HG03442 (cell line): ENCODE data around the gene LRRC45.

ENCODE experiments used
- ATAC-seq: cut with Tn5 transposase; IDR thresholded peaks from one replicate; pipeline ENCODE4 v1.9.1; 2021; ENCODE audit warnings: mild to moderate bottlenecking, moderate library complexity; ENCODE audit not compliant: unreplicated experiment

The LRRC45 gene

DNA sequence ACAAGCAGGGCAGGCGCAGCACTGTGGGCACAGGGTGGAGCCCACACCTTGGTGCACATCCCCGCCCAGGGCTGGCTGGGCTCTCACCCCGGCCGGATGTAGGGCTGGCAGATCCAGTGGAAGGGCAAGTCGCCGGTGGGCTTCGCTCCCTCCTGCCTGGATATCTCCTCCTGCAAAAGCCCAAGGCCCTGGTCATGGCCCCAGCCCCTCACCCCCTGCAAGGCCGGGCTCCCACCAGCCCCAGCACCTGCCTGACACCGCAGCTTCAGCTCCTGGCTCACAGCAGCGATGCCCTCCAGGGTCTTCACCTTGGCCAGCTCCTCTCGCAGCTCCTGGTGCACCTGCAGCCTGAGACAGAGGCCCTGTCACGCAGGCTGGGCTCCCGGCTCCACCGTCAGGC lies 37.5 kb downstream of the LRRC45 start:
- ATAC-seq = no peak

DNA sequence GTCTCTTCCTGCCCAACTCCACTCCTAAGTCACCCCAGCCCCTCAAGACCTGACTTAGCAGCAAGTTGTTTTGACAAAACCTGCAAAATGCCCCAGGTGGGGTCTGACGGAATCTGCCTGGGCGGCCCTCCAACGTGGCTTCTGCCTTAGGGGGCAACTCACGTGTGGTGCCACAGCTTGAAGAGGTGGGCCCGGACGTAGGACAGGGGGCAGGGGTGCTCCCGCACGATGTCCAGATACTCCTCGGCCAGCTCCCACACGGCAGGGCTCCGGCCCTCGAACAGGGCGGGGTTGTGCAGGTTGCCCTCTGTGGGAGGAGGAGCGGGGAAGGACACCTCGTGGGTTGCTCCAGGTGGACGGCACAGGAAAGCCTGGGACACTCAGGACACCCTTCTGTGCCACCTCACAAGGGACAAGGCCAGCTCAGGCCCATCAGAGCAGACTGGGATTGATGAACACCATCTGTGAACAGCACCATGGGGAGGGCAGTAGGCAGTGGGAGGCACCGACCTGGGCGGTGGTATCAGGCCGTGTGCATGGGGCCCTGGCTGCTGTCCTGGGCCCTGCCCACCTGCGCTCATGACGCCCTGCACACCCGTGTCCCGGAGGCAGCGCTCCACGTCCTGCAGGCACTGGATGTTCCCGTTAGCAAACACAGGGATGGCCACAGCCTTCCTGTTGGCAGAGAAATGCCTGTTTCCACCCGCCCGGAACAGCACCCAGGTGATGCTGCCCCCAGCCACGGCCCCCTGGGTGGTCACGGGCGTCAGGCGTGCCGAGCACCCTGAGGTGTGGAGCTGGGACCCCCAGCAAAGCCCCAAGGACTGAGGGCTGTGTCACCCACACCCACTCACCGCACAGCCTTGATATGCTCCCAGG lies 38.2 kb downstream of the LRRC45 start:
- ATAC-seq = no peak

DNA sequence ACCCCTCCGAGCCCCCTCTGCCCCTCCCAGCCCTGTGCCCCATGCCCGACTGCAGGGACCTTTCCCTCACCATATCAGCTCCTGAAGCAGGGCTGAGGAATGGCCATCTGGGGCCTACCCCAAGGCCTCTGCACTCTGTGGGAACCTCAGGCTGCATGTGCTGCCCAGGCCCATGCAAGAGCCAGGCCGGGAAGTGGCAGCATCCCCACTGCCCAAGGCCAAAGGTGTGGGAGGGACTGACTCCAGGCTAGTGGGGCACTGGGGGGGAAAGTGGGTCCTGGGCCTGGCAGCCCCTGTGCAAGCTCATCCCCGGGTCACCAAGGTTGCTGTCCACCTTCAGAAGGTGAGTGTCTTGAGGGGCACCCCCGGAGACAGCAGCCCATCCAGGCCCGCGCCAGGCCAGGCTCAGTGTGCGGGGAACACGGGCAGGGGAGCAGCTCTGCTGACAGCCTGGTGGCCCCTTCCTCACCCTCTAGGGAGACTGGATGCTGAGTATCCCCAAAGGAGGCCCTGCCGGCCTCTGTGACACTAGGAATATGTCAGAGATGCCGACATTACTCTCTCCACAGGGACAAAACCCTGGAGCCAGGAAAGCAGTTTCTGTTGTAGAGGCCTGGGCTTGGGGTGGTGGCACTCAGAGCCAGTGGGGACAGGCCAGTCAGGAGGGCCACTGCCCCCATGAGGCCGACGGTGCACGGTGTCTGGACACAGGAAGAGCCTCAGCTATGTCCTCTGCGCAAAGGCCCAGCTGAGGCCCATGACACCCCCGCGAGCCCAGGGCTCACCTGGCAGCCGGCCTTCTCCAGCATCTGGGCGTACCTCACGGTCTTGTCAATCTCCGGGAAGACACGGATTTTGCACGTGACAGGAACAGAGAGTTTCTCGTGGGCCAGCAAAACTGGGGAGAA lies 39.2 kb downstream of the LRRC45 start:
- ATAC-seq = no peak

DNA sequence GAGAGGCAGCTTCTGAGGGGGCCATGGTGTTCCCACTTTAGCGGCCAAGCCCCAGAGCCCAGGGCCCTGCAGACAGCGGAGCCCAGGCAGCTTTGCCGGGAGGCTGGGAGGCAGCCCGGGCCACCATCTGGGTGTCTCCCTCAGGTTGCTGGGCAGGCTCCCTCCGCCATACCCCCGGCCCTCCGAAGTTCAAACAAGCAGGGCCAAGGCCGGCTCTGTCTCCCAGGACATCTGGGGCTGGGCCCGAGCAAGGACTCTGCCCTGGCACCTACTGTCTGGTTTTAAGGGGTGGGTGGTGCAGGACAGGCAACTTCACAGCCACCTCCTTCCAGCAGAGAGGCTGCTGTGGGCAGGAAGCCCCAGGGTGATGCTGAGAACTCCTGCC lies 39.9 kb downstream of the LRRC45 start:
- no peak for ATAC-seq

DNA sequence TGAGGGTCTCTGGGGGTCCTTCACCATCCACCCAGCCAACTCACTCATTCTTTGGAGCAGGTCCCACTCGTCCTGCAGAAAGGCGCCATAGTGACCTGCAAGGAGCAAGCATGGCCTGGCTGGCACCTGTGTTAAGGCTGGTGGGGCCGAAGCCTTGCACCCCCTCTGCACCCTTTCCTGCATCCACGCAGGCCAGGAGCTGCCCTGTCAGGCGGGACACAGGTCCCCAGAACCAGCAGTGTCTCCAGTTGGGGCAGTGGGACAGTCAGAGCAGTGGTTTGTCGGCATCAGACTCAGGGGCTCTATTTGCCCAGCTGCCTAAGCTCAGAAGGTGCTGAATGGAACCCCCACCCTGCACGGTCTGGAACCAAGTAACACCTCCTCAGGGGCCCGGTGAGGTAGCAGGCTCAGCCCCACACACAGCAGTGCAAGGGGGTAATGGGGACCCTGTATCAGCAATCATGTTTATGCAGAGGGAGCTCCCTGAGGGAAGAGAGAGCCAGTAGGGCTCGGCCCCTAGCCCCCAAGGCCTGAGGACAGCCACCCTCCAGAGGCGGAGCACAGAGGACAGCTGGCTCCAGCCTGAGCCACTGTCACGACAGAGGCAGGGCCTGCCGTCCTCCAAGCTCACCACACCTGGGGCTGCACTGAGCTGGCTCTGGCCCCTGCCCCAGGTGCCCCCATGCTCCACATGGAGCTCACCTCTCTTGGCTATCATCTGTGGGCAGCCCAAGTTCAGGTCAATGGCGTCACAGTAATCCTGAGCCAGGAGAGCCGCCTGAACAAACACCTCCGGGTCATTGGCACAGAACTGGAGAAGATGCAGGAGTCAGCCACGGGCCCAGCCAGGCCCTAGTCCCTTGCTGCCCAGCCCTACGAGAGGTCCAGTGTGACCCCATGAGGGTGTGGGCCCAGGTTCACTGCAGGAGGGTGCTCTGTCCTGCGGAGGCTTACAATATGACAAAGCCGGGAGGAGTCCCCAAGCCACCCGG lies 40.6 kb downstream of the LRRC45 start:
- ATAC-seq = no peak

DNA sequence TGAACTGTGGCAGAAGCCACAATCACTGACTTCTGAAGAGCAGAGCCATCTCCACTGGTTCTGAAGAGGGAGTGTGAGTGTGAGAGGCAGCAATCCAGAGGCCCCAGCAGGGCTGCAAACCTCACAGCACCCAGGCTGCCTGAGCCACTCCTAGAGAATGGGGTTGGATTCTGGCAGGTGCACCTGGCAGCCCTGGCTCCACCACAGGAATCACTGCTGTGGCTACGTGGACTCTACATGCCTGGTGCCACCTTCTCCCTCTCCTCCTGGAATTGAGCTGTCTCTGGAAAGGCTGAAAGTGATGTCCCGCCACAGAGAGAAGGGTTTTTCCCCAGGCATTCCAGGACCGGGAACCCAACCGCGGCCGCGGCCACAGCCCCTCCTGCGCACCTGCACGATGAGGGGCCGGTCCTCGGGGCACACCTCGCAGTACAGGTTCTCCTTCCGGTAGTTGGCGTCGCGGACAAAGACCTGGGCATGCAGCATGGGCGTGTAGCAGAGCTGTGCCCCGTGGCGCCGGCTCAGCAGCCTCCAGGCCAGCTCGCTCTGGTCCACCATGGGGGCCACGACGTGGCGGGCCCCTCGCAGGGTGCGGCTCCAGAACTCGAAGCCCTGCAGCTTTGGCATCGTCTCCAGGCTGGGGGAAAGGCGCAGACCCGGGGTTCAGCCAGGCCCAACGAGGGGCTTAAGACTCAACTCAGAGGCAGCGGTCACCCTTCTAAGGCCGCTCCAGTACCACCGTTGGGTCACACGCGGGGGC lies 41.5 kb downstream of the LRRC45 start:
- ATAC-seq = no peak

DNA sequence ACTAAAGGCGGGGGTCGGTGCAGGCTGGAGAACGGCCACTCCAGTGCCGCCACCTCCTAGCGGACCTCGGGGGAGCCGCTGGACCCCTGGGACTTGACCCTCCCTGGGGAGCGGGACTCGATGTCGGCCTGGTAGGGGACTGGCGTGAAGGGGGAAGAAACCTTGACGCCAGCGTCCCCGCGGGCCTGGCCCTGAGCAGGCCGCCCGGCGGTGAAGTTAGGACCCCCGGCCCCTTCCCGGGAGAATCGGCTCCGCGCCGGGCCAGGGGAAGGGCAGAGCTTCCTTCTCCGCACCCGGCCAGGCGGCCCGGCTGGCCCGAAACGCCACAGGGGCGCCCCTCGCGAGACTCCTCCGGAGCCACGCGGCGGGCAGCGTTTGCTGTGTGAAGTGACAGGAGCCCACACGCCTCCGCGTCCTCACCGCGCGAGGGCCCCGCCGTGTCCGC lies 42.1 kb downstream of the LRRC45 start:
- no peak for ATAC-seq

DNA sequence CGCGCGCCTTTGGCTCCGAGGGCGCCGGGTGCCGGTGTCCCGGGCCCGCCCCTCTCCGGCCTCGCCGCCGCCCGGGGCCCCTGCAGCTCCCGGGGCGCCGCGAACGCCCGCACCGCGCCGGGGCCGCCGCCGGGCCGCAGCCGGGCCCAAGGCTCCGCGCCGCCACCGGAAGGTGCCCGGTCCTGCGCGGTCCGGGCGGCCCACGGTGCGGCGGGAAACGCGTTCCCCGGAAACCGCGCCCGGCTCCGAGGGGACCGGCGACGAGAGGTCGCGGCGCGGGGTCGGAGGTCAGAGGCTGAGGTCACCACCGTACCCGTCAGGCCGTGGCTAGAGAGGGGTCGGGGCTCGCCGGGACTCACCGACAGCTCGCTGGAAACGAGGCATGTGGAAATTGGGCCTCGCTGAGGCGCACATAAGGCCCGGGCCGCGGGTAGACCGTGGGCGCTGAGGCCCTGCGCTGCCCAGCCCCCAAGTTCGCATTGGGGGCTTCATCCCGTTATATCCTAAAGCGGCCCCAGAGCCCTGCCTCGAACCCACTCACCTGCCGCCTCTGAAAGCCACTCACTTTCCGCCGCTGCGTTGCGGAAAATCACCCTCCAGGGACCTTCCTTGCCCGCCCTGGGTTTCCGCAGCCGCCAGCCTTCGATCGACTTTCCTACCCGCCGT lies 42.7 kb downstream of the LRRC45 start, which contains the start of gene DUS1L:
Gene DUS1L, minus strand, starts transcription at position 167 of the 666 bp plus-strand sequence. CDS start 745 bp downstream, outside the sequence.
- ATAC-seq = peak; percentile 68

DNA sequence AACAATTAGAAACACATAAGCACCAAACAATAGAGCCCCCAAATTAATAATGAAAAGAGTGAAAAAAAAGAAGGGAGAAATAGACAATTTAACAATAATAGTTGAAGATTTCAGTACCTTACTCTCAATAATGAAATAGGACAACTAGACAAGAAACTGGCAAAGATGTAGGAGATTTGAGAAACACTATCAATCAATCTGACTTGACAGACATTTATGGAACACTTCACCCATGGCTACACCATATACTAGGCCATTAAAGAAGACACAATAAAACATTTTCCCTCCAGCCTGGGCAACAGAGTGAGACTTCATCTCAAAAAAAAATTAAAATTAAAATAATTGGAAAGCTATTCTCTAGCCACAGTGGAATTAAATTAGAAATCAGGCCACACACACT lies 47.5 kb downstream of the LRRC45 start:
- no peak for ATAC-seq

DNA sequence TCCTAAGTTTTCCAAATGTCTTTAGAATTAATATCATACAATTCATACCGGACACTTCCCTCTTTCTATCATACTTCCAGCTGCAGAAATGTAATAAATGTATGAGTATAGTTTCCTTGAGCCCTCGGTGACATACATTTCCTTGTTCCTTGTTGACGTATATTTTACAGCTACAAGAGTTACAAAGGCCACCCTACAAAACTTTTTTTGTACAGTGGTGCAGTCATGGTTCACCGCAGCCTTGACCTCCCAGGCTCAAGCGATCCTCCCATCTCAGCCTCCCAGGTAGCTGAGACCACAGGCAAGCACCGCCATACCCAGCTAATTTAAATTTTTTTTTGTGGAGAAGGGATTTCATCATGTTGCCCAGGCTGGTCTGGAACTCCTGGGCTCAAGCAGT lies 49.7 kb downstream of the LRRC45 start:
- ATAC-seq = no peak

DNA sequence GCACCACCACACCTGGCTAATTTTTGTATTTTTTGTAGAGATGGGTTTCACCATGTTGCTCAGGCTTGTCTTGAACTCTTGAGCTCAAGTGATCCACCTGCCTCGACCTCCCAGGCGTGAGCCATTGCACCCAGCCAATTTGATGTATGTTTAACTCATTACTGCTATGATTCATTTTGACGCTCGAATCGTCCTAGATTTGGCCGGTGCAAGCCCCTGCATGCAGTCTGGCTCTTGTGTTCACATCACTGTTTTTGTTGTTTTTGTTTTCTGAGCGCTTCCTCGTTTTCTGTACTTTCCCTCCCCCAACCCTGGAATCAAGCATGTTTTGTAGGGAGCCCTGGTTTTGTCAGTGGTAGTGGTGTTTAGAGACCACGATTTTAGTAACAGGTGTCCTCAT lies 50.3 kb downstream of the LRRC45 start:
- ATAC-seq = no peak

DNA sequence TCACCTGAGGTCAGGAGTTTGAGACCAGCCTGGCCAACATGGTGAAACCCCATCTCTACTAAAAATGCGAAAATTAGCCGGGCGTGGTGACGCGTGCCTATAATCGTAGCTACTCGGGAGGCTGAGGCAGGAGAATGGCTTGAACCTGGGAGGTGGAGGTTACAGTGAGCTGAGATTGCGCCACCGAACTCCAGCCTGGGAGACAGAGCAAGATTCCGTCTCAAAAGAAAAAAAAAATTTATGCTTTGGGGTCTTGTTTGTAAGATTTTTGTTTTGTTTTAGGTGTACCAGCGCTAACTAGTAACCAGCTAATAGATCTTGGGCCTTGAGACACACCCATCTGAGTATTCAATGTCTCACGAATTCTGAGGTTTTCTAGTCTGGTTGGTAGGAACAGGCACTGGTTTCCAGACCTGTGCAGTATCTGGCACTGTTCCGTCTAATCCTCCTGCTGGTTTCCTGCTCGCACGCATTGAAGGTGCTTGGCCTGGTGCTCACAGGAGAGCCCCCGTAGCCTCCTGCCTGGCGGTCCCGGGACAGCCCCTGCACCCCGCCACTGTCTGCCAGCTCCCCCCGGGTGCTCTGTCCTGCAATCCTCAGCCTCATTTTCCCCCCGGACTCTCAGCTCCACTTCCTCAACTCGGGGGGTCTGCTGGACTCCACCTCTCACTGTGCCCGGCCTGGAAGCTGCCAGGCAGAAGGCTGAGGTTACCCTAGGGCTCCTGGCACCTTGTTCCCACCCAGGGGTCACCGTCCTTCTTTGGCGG lies 53.1 kb downstream of the LRRC45 start:
- no peak for ATAC-seq

DNA sequence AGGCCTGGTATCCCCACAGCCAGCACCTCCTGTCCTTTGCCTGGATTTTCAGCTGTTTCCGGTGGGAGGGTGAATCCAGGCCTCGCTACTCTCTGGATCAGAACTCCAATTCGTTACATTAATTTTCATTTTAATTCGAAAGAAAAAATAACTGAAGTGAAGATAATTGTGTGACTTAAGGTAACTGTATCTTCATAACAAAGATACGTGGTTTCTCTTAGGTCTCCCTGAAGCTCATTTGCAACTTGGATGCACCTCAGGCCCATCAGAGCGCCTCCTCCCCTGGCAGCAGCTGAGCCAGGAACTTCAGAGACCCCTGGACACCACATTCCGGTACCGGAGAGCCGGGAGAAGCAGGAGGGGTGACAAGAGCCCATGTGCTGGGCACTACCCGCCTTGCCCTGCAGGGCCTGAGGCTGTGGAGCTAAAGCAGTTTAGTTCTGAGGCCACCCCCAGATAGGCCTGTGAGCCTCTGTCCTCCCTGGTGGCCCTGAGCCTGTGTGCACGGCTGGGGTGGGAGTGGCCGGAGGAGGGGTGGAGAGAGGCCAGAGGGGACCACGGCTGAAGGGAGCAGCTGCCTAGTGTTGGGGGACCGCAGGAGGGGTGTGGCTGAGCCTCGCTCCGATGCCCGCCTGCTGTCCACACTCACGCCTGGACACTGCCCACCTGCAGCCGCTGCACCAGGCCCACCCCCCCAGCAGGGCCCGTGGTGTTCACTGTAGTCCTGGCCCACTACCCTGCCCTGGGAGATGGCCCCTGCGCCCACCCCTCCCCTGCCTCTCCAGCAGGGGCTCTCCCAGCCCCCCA lies 53.9 kb downstream of the LRRC45 start:
- ATAC-seq = no peak

DNA sequence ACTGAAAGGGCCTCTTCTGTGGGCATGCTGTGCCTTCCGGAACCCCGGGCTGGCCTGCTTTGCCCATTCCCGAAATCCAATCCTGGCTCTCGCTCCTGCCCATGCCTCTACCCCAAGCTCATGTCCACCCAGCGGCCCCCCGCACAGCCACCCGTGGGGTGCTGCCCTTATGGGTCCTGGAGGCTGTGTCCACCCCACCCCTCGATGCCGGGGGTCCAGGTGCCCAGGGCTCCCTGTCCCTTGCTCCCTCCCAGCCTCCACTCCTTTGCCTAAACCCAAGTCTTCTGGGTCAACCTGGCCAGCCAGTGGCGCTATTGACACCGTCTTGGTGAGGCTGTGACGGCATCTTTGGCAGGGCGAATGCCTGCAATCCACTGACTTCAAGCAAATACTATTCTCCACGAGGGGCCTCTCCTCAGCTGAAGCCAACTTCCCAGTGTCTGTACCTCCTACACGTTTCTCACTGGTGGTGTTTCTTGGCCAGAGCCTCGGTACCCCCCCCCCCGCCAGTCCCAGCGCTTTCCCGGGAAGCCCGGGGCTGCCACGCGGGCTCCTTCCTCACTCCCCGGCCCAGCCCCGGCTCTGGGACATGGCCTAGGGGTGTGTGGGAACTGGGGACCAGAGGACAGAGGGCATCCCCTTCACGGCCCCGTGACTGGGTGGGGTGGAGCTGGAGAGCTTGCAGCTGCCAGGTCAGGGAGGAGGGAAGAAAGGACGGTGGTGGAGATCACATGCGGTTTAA lies 54.7 kb downstream of the LRRC45 start:
- no peak for ATAC-seq

DNA sequence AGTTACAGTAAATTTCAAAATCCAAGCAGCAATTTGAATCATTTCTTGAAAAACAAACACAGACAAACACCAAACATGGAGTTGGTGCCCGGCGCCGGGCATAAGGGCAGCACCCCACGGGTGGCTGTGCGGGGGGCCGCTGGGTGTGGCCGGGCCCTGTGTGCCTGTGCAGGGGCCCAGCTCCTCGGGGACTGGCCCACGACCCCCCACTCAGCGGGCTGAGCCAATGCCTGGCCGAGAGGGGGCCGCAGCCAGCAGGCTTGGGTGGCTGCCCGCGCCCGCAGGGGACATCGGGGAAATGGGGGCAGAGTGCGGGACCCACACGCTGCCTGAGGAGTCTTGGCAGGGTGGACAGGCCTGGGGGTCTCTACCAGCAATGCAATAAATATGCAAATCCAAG lies 55.3 kb downstream of the LRRC45 start:
- ATAC-seq = no peak

DNA sequence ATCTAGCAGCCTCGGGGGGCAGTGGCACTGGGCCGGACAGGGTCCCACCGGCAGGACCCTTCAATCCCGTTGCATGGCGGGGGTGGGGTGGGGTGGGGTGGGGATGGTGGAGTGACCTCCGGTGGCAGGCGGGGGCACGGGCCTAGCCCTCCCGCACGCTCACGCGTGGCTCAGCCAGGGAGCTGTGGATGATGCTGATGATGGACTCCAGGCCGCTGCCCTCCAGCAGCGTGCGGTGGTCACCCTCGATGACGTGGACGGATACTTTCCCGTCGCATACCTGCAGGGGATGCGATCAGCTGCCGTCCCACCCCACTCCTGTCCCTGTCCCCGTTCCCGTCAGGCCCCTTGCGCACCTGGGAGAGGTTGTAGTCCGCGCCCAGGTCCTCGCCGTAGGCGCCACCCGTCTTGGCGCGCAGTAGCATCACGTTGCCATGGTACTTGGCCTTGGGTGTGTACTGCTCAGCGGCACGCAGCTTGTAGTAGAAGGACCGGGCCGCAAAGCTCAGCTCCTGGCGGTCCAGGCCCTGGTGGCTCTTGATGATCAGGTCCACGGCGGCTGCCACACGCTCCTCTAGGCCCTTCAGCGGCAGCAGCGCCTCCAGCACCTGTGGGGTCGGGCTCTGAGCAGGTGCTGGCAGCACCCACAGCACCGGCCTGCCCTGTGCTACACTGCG lies 56.0 kb downstream of the LRRC45 start:
- no peak for ATAC-seq
